Loucy (cell line): Measurements from ENCODE around the gene LRRTM3.
A peak's percentile ranks its signal among the peaks of the same experiment; 100 is the strongest.

Experiments
- H2AFZ ChIP-seq: fragments of 200-600 bp; sonication (generic); 2 replicates; pipeline ENCODE4 v1.6.0; 2016; ENCODE audit warnings: antibody characterized with exemption, mild to moderate bottlenecking, low read length, moderate library complexity
- H3F3A ChIP-seq: fragments of 200-600 bp; 2 replicates; pipeline ENCODE4 v1.6.0; 2016; ENCODE audit warnings: antibody characterized with exemption, low read depth, mild to moderate bottlenecking
- H3K27me3 ChIP-seq: fragments of 200-600 bp; sonication (generic); 2 replicates; pipeline ENCODE4 v1.6.1; 2014; ENCODE audit warnings: low read length, mild to moderate bottlenecking; ENCODE audit not compliant: insufficient read depth, poor library complexity, severe bottlenecking
- H3K36me3 ChIP-seq: fragments of 200-600 bp; sonication (generic); 2 replicates; pipeline ENCODE4 v1.6.1; 2016; ENCODE audit warnings: low read length; ENCODE audit not compliant: insufficient read depth
- H3K4me1 ChIP-seq: fragments of 200-600 bp; sonication (generic); 2 replicates; pipeline ENCODE4 v1.5.1; 2014; ENCODE audit warnings: low read length, mild to moderate bottlenecking; ENCODE audit not compliant: insufficient read depth, poor library complexity, severe bottlenecking
- H3K4me2 ChIP-seq: fragments of 200-600 bp; sonication (generic); 2 replicates; pipeline ENCODE4 v1.6.0; 2014; ENCODE audit warnings: antibody characterized with exemption, low read length, low read depth, mild to moderate bottlenecking; ENCODE audit not compliant: poor library complexity, severe bottlenecking
- H3K4me3 ChIP-seq: fragments of 200-600 bp; sonication (generic); 2 replicates; pipeline ENCODE4 v1.5.1; 2014; ENCODE audit warnings: low read length, mild to moderate bottlenecking, mixed read lengths; ENCODE audit not compliant: poor library complexity, severe bottlenecking
- H3K79me2 ChIP-seq: fragments of 200-600 bp; sonication (generic); 2 replicates; pipeline ENCODE4 v1.6.1; 2014; ENCODE audit warnings: low read length; ENCODE audit not compliant: insufficient read depth
- H3K9ac ChIP-seq: fragments of 200-600 bp; sonication (generic); 2 replicates; pipeline ENCODE4 v1.6.0; 2014; ENCODE audit warnings: mild to moderate bottlenecking, low read depth, low read length, moderate library complexity; ENCODE audit not compliant: poor library complexity, severe bottlenecking
- H3K9me2 ChIP-seq: fragments of 200-600 bp; sonication (generic); replicated peaks from 2 replicates; pipeline ENCODE4 v1.6.1; 2016; ENCODE audit warnings: low read depth, low read length, mixed read lengths
- H3K9me3 ChIP-seq: fragments of 200-600 bp; sonication (generic); 2 replicates; pipeline ENCODE4 v1.6.1; 2014; ENCODE audit warnings: mild to moderate bottlenecking, antibody characterized with exemption, low read length, low read depth; ENCODE audit not compliant: insufficient read depth
- H4K20me1 ChIP-seq: fragments of 200-600 bp; sonication (generic); 2 replicates; pipeline ENCODE4 v1.6.0; 2014; ENCODE audit warnings: antibody characterized with exemption, low read length, mild to moderate bottlenecking; ENCODE audit not compliant: insufficient read depth, poor library complexity, severe bottlenecking
- CTCF ChIP-seq: fragments of 200-600 bp; sonication (generic); conservative IDR thresholded peaks from 2 replicates; pipeline ENCODE4 v1.5.1; 2014; ENCODE audit warnings: mild to moderate bottlenecking, antibody characterized with exemption, low read length
- EZH2phosphoT487 ChIP-seq: fragments of 200-600 bp; IDR thresholded peaks from 2 replicates; pipeline ENCODE4 v1.6.1; 2018; ENCODE audit warnings: antibody characterized with exemption, mild to moderate bottlenecking, moderate library complexity, borderline replicate concordance

Gene LRRTM3

GRCh38 chr10:66925896-66926715 is at the start of gene LRRTM3:
TSS of gene LRRTM3 (plus strand) at chr10:66926036.
- H3F3A ChIP-seq, result no peaks in the 10 kb centered on the region
- no peak within 1 kb of the TSS for H3K4me2 ChIP-seq
- no peaks in the 10 kb centered on the region for H3K4me1 ChIP-seq
- no peaks in the 10 kb centered on the region for H4K20me1 ChIP-seq
- no peak within 1 kb of the TSS for H3K4me3 ChIP-seq
- no peaks in the 10 kb centered on the region for H3K9me3 ChIP-seq
- TF ChIP-seq EZH2phosphoT487, result no peak
- peak; percentile 62 for TF ChIP-seq CTCF
- H3K36me3 ChIP-seq, result no peaks in the 10 kb centered on the region
- H3K9me2 ChIP-seq, result no peaks in the 10 kb centered on the region
- no peaks in the 10 kb centered on the region for H3K79me2 ChIP-seq
- no peak within 1 kb of the TSS for H2AFZ ChIP-seq
- no peak within 1 kb of the TSS for H3K9ac ChIP-seq
- no peaks in the 10 kb centered on the region for H3K27me3 ChIP-seq

DNA sequence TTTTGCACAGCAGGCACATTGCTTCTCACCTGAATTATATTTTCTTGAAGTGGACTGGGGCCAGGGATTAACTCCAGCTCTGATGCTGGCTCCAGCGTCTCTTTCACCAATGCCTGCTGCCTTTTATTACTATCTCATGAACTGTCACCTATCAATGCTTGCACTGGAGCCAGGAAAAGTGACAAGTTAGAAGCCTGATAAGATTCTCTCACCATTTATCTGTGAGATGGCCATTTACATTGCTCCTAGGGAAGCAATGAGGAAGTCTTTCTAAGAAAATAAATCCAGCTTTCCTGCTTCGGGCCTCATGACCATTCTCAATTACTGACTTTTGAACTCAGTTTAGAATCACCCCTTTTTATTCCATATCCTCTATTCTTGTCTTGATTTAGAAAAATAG is 48.5 kb upstream of the LRRTM3 start:
- Histone ChIP-seq H3K79me2 (no peaks in the 10 kb centered on the region), H3K4me2 (no peak overlapping the region), H3K27me3 (no peaks in the 10 kb centered on the region), H3K9me2 (no peaks in the 10 kb centered on the region), H3K9ac (no peak overlapping the region), H3F3A (no peaks in the 10 kb centered on the region), H3K9me3 (no peaks in the 10 kb centered on the region; the same call in 1 of the 2 replicates), H2AFZ (no peak overlapping the region), H3K4me3 (no peak overlapping the region), H4K20me1 (no peaks in the 10 kb centered on the region), H3K4me1 (no peaks in the 10 kb centered on the region), H3K36me3 (no peaks in the 10 kb centered on the region)
- TF ChIP-seq EZH2phosphoT487, result no peak
- no peak for TF ChIP-seq CTCF

- no peaks in the 10 kb centered on the region for H3K79me2 ChIP-seq
- no peaks in the 10 kb centered on the region for H3K9me2 ChIP-seq
These were observed 45.5 kb upstream of the LRRTM3 start for GRCh38 chr10:66880292-66880691.

More at GRCh38 chr10:66880292-66880691, 45.5 kb upstream of the LRRTM3 start:
- Histone ChIP-seq H3K27me3 (no peaks in the 10 kb centered on the region), H3K9me3 (no peaks in the 10 kb centered on the region; the same call in 1 of the 2 replicates), H3K4me2 (no peak overlapping the region), H3K4me3 (no peak overlapping the region), H2AFZ (no peak overlapping the region), H3K4me1 (no peaks in the 10 kb centered on the region), H3K9ac (no peak overlapping the region), H3F3A (no peaks in the 10 kb centered on the region), H3K36me3 (no peaks in the 10 kb centered on the region), H4K20me1 (no peaks in the 10 kb centered on the region)
- TF ChIP-seq CTCF, result no peak
- no peak for TF ChIP-seq EZH2phosphoT487
